ENCODE measurements around the gene INTU. TPM values are rescaled to one million over a fixed set of nuclear protein-coding genes. Genes with fewer than 3 reads are reported as not detected.

Gene INTU
- total RNA-seq, 4 donors from 2014 or later, result 4.1 to 6.0 (median 4.8) TPM

- Histone ChIP-seq H3K27me3 (no peaks in the 10 kb centered on the region), H3K4me1 (no peaks in the 10 kb centered on the region), H3K27ac (no peak overlapping the region), H3K36me3 (no peaks in the 10 kb centered on the region), H3K4me3 (no peak overlapping the region), H3K9me3 (no peaks in the 10 kb centered on the region)
- in situ Hi-C loops (cut with MboI; ENCODE audit: low pct_ligation_motif_present in 1 of 4, low pct_unique_long_range_greater_than_20kb in 1 of 4, low sequenced_read_pairs in 3 of 4) (loop anchor here (10.0 to 25.0 kb wide), 2 partner anchors 114 to 127 kb away; partner anchors contain the start of gene SLC25A31 (in 1 of the 4)), intact Hi-C loops (cut with DNase I; ENCODE audit: low total_unique reads) (no loop called here)
- DNase-seq, result no peak
- TF ChIP-seq POLR2AphosphoS5 (IDR thresholded peaks at IDR 0.05) (no peak), EP300 (IDR thresholded peaks at IDR 0.05; ENCODE audit: low read depth) (no peak), POLR2A (IDR thresholded peaks at IDR 0.05) (no peak)
- TF ChIP-seq, protein P1, sequence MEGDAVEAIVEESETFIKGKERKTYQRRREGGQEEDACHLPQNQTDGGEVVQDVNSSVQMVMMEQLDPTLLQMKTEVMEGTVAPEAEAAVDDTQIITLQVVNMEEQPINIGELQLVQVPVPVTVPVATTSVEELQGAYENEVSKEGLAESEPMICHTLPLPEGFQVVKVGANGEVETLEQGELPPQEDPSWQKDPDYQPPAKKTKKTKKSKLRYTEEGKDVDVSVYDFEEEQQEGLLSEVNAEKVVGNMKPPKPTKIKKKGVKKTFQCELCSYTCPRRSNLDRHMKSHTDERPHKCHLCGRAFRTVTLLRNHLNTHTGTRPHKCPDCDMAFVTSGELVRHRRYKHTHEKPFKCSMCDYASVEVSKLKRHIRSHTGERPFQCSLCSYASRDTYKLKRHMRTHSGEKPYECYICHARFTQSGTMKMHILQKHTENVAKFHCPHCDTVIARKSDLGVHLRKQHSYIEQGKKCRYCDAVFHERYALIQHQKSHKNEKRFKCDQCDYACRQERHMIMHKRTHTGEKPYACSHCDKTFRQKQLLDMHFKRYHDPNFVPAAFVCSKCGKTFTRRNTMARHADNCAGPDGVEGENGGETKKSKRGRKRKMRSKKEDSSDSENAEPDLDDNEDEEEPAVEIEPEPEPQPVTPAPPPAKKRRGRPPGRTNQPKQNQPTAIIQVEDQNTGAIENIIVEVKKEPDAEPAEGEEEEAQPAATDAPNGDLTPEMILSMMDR (IDR thresholded peaks at IDR 0.05), result no peak
- WGBS, 2 donors (ENCODE audit: low coverage in 1 of 2), result 59 to 90% methylated on average over 2 to 3 of the region's 3 CpGs
Observed at GRCh38 chr4:127610488-127610887, 22.3 kb upstream of the INTU start.

DNA sequence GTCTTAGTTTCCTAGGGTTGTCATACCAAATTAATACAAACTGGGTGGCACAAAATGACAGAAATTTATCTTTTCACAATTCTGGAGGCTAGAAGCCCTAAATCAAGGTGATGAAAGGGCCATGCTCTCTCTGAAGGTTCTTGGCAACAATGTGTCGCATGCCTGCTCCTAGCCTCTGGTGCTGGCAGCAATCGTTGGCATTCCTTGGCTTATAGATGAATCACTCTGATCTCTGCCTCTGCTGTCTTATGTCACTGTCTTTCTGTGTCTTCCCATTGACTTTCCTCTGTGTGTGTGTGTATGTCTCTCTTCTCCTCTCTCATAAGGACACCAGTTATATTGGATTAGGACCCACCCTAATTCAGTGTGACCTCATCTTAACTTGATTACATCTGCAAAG, 15.9 kb upstream of the INTU start:
- Histone ChIP-seq H3K9me3 (no peaks in the 10 kb centered on the region), H3K36me3 (no peaks in the 10 kb centered on the region), H3K4me1 (no peaks in the 10 kb centered on the region), H3K27me3 (peaks cover 28% of the 10 kb centered on the region), H3K4me3 (no peak overlapping the region), H3K27ac (no peak overlapping the region)
- 68 to 90% methylated on average over 2 of the region's 2 CpGs for WGBS, 2 donors (ENCODE audit: low coverage in 1 of 2)
- no peak for TF ChIP-seq POLR2A (IDR thresholded peaks at IDR 0.05)
- TF ChIP-seq, protein P1 (IDR thresholded peaks at IDR 0.05), result no peak
- TF ChIP-seq POLR2AphosphoS5 (IDR thresholded peaks at IDR 0.05), result no peak
- TF ChIP-seq EP300 (IDR thresholded peaks at IDR 0.05; ENCODE audit: low read depth), result no peak
- intact Hi-C loops (cut with DNase I; ENCODE audit: low total_unique reads) (no loop called here), in situ Hi-C loops (cut with MboI; ENCODE audit: low pct_ligation_motif_present in 1 of 4, low pct_unique_long_range_greater_than_20kb in 1 of 4, low sequenced_read_pairs in 3 of 4) (loop anchor here (10.0 to 25.0 kb wide), 2 partner anchors 108 to 120 kb away; partner anchors contain the start of gene SLC25A31 (in 1 of the 4))
- no peak for DNase-seq

DNA sequence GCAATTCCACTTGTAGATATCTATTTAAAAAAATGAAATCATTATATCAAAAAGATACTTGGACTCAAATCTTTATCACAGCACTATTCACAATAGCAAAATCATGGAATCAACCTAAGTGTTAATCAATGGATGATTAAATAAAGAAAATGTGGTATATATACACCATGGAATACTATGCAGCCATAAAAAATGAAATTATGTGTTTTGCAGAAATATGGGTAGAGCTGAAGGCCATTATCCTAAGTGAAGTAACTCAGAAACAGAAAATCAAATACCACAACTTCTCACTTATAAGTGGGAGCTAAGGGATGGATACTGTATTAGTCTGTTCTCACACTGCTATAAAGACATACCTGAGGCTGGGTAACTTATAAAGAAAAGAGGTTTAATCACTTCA, 14.3 kb upstream of the INTU start:
- Histone ChIP-seq H3K36me3 (no peaks in the 10 kb centered on the region), H3K9me3 (no peaks in the 10 kb centered on the region), H3K27ac (no peak overlapping the region), H3K27me3 (peaks cover 43% of the 10 kb centered on the region), H3K4me1 (peaks cover 0 to 11% (median 9%) of the 10 kb centered on the region in 4 donors), H3K4me3 (no peak overlapping the region)
- DNase-seq, result no peak
- intact Hi-C loops (cut with DNase I; ENCODE audit: low total_unique reads) (no loop called here), in situ Hi-C loops (cut with MboI; ENCODE audit: low pct_ligation_motif_present in 1 of 4, low pct_unique_long_range_greater_than_20kb in 1 of 4, low sequenced_read_pairs in 3 of 4) (loop anchor here (10.0 to 25.0 kb wide), 2 partner anchors 106 to 119 kb away; partner anchors contain the start of gene SLC25A31 (in 1 of the 4))
- TF ChIP-seq, protein P1 (IDR thresholded peaks at IDR 0.05), result no peak

DNA sequence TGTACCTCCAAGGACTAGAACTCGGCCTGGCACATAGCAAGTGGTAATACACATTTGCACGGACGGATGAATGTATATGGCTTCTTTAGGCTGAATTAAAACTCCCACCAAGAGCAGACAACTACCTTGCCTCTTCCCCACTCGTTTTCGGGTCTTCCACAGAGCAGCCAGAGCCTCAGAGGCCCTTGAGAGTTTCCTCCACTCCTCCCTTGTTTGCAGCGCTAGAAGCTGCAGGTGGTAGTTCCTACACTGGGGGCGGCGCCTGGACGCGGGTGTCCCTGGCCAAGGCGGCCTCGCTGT, 10.2 kb upstream of the INTU start:
- in situ Hi-C loops (cut with MboI; ENCODE audit: low pct_ligation_motif_present in 1 of 4, low pct_unique_long_range_greater_than_20kb in 1 of 4, low sequenced_read_pairs in 3 of 4), result loop anchor here in 1 of 4 donors (25.0 kb wide), 1 partner anchor 115 kb away; the partner anchor contains the start of gene SLC25A31
- TF ChIP-seq POLR2AphosphoS5 (IDR thresholded peaks at IDR 0.05) (no peak), EP300 (IDR thresholded peaks at IDR 0.05; ENCODE audit: low read depth) (no peak)
- intact Hi-C loops (cut with DNase I; ENCODE audit: low total_unique reads), result no loop called here
- Histone ChIP-seq H3K9me3 (no peaks in the 10 kb centered on the region), H3K36me3 (no peaks in the 10 kb centered on the region), H3K4me3 (peak overlapping the region; percentile 33 to 55 (median 46)), H3K27me3 (peaks cover 66% of the 10 kb centered on the region), H3K27ac (peak overlapping the region in 1 of 4 donors; percentile 45), H3K4me1 (peaks cover 0 to 19% (median 11%) of the 10 kb centered on the region in 4 donors)
- no peak for DNase-seq
- 22% methylated on average over 12 of the region's 12 CpGs; no CpG with 5 or more reads in 1 of the 2 donors for WGBS, 2 donors (ENCODE audit: low coverage in 1 of 2)
